Ectodermal cell (in vitro differentiated cells): ENCODE measurements around the gene TRPV5.

ENCODE experiments used
- H3K27ac ChIP-seq: 2 replicates; pipeline ENCODE4 v1.7.0; 2013; ENCODE audit warnings: mild to moderate bottlenecking, low read depth, low read length; ENCODE audit not compliant: insufficient read depth, poor library complexity, severe bottlenecking
- H3K27me3 ChIP-seq: 2 replicates; pipeline ENCODE4 v1.7.0; 2013; ENCODE audit warnings: mild to moderate bottlenecking, low read length; ENCODE audit not compliant: insufficient read depth, control insufficient read depth, poor library complexity, severe bottlenecking
- H3K36me3 ChIP-seq: one replicate; pipeline ENCODE4 v1.7.0; 2013; ENCODE audit warnings: low read length; ENCODE audit not compliant: control insufficient read depth, insufficient read depth
- H3K4me1 ChIP-seq: one replicate; pipeline ENCODE4 v1.7.0; 2013; ENCODE audit warnings: low read length; ENCODE audit not compliant: control insufficient read depth, insufficient read depth
- H3K4me3 ChIP-seq: 2 replicates; pipeline ENCODE4 v1.7.0; 2013; ENCODE audit warnings: low read depth, low read length, control low read depth; ENCODE audit not compliant: insufficient read depth
- H3K9me3 ChIP-seq: 2 replicates; pipeline ENCODE4 v1.7.0; 2013; ENCODE audit warnings: mild to moderate bottlenecking, low read length, moderate library complexity; ENCODE audit not compliant: control insufficient read depth
- WGBS, 2 experiments: methylation state at CpG; one replicate each; pipeline ENCODE4 v1.1.7; 2013; ENCODE audit warnings: missing lambda C conversion rate in 2 of 2; 5-methylcytosine and 5-hydroxymethylcytosine counted together

Gene TRPV5

GRCh38 chr7:142889816-142890215 lies 43.7 kb downstream of the TRPV5 start:
- no peaks in the 10 kb centered on the region for H3K27me3 ChIP-seq
- WGBS, 2 experiments: 73 to 87% methylated on average over 3 of the region's 3 CpGs
- no peaks in the 10 kb centered on the region for H3K9me3 ChIP-seq
- H3K4me3 ChIP-seq: no peak overlapping the region
- H3K4me1 ChIP-seq: peaks cover 3% of the 10 kb centered on the region
- H3K27ac ChIP-seq: no peak overlapping the region
- H3K36me3 ChIP-seq: no peaks in the 10 kb centered on the region

- 91 to 93% methylated on average over 12 of the region's 12 CpGs for WGBS, 2 experiments
- Histone ChIP-seq H3K27me3 (no peaks in the 10 kb centered on the region), H3K27ac (no peak overlapping the region)
These were observed 46.1 kb downstream of the TRPV5 start for GRCh38 chr7:142887282-142888015.

DNA sequence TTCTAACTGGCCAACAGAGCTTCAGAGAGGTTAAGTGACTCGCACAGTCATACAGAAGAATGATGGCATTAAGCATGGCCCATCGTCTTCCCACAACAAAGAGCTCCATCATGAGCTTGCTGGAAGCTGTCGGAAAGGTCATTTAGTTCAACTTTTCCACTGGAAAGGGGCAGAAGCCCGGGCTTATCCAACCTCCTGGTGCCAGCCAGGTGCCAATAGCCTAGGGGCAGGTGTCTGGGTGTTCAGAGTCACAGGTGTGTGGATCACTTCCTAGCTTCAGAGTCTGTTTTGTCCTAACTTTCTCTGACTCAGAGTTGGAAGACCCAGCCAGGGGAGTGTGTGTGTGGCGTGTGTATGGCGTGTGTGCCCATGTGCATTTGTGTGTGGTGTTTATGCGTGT lies 46.7 kb downstream of the TRPV5 start:
- Histone ChIP-seq H3K27me3 (no peaks in the 10 kb centered on the region), H3K4me1 (peaks cover 3% of the 10 kb centered on the region), H3K36me3 (no peaks in the 10 kb centered on the region), H3K4me3 (no peak overlapping the region), H3K27ac (no peak overlapping the region), H3K9me3 (no peaks in the 10 kb centered on the region)
- 79 to 81% methylated on average over 7 of the region's 7 CpGs for WGBS, 2 experiments

More at GRCh38 chr7:142887282-142888015, 46.1 kb downstream of the TRPV5 start:
- Histone ChIP-seq H3K36me3 (no peaks in the 10 kb centered on the region), H3K9me3 (no peaks in the 10 kb centered on the region), H3K4me1 (peaks cover 3% of the 10 kb centered on the region), H3K4me3 (no peak overlapping the region)

GRCh38 chr7:142885311-142886230 lies 48.0 kb downstream of the TRPV5 start, which contains the start of gene TRPV6:
Gene TRPV6 (minus strand): TSS chr7:142885745.
- Histone ChIP-seq H3K4me3 (no peak within 1 kb of the TSS), H3K36me3 (no peaks in the 10 kb centered on the region), H3K27ac (no peak within 1 kb of the TSS), H3K27me3 (no peaks in the 10 kb centered on the region), H3K9me3 (no peaks in the 10 kb centered on the region), H3K4me1 (peaks cover 3% of the 10 kb centered on the region)
- WGBS, 2 experiments: 71 to 72% methylated on average over 16 of the region's 16 CpGs

- Histone ChIP-seq H3K36me3 (no peaks in the 10 kb centered on the region), H3K27me3 (no peaks in the 10 kb centered on the region), H3K27ac (no peak overlapping the region), H3K4me3 (no peak overlapping the region), H3K9me3 (no peaks in the 10 kb centered on the region), H3K4me1 (peaks cover 3% of the 10 kb centered on the region)
- 85 to 87% methylated on average over 4 of the region's 4 CpGs for WGBS, 2 experiments
These were observed 49.3 kb downstream of the TRPV5 start for GRCh38 chr7:142884286-142884640.

GRCh38 chr7:142883571-142884285 lies 49.8 kb downstream of the TRPV5 start:
- Histone ChIP-seq H3K36me3 (no peaks in the 10 kb centered on the region), H3K27ac (no peak overlapping the region), H3K27me3 (no peaks in the 10 kb centered on the region), H3K4me3 (no peak overlapping the region), H3K9me3 (no peaks in the 10 kb centered on the region), H3K4me1 (peaks cover 3% of the 10 kb centered on the region)
- 91 to 94% methylated on average over 7 of the region's 7 CpGs for whole genome bisulfite sequencing, 2 experiments

DNA sequence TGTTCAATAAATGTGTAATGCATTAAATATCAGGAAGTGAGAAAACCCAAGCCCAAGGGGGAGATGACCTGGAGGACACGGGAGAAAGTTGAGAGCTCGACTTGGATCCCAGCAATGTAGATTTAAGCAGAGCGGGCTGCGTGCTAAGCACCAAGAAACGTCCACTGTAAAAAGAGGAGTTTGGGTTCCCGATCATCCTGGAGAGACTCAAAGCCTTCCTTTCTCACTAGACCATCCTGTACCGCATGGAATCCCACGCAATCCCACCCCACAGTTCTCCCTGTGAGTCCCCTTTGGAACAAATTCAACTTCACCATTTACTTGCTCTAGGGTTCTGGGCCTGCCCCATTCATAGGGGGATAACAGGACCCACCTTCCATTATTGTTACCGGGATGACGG lies 50.4 kb downstream of the TRPV5 start:
- peaks cover 3% of the 10 kb centered on the region for H3K4me1 ChIP-seq
- H3K9me3 ChIP-seq: no peaks in the 10 kb centered on the region
- no peaks in the 10 kb centered on the region for H3K36me3 ChIP-seq
- H3K27ac ChIP-seq: no peak overlapping the region
- H3K4me3 ChIP-seq: no peak overlapping the region
- 93 to 96% methylated on average over 10 of the region's 10 CpGs for WGBS, 2 experiments
- no peaks in the 10 kb centered on the region for H3K27me3 ChIP-seq

DNA sequence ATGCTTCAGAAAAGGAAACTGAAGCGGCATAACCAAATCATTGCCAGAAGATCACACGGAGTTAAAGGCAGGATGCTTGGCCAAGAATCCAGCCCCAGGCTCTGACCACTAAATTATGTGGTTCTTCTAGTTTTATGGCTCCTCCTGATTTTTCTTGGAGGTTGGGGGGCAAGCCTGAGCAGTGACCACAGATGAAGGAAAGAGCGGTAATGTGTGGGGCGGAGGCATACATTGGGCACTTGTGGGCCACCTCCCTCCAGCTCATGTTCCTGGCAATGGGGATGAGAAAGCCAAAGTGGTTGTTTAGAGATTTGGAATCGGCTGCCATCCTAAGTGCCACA lies 51.2 kb downstream of the TRPV5 start:
- 87 to 94% methylated on average over 5 of the region's 5 CpGs for WGBS, 2 experiments
- Histone ChIP-seq H3K4me1 (peaks cover 3% of the 10 kb centered on the region), H3K27me3 (no peaks in the 10 kb centered on the region), H3K9me3 (no peaks in the 10 kb centered on the region), H3K36me3 (no peaks in the 10 kb centered on the region), H3K27ac (no peak overlapping the region), H3K4me3 (no peak overlapping the region)

DNA sequence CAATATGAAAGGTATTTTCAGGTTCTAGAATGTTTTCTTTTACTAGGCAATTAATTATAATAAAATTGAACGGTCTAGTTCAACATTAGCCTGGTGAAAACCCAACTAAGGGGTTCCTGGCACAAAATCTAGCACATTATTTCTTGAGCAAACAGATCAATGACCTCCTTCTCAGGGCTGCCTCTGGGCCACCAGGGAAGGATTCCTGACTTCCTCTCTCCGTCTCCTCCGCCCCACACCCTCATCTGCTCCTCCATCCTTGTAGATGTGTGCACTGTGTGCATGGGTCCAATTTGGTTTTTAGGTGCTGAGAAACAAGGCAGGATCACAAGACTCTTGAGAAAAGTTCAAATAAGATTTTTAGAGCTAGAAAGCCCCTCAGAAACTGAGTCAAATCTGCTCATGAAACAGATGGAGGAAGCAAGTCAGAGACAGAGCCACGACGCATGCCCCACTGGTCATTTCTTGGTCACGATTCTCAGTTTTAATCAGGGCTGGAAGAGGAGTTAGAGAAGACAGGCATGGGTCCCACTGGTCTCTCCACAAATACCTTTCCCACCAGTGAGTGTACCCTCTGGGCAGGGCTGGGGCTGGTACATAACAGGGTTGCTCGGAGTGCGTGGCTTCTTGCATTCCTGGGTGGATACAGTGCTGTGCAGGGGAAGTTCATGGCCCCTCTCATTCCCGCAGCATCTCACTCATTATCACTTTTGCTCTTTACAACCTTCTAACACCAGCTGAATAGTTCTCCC lies 51.8 kb downstream of the TRPV5 start:
- Histone ChIP-seq H3K9me3 (no peaks in the 10 kb centered on the region), H3K27ac (no peak overlapping the region), H3K36me3 (no peaks in the 10 kb centered on the region), H3K4me3 (no peak overlapping the region), H3K4me1 (peaks cover 3% of the 10 kb centered on the region), H3K27me3 (no peaks in the 10 kb centered on the region)
- WGBS, 2 experiments: 93 to 95% methylated on average over 9 of the region's 9 CpGs
